Ecto neural progenitor cell (in vitro differentiated cells): ENCODE measurements around the gene POLL.
"Not testable (repeated sequence)": the region's sequence is repeated elsewhere in the genome, so short reads cannot be mapped to it uniquely, and the experiment has no call there.

Source experiments
- DNase-seq: peaks from one replicate; pipeline ENCODE4 v3.0.0-alpha.2; 2018; ENCODE audit warnings: low spot score

The POLL gene

DNA sequence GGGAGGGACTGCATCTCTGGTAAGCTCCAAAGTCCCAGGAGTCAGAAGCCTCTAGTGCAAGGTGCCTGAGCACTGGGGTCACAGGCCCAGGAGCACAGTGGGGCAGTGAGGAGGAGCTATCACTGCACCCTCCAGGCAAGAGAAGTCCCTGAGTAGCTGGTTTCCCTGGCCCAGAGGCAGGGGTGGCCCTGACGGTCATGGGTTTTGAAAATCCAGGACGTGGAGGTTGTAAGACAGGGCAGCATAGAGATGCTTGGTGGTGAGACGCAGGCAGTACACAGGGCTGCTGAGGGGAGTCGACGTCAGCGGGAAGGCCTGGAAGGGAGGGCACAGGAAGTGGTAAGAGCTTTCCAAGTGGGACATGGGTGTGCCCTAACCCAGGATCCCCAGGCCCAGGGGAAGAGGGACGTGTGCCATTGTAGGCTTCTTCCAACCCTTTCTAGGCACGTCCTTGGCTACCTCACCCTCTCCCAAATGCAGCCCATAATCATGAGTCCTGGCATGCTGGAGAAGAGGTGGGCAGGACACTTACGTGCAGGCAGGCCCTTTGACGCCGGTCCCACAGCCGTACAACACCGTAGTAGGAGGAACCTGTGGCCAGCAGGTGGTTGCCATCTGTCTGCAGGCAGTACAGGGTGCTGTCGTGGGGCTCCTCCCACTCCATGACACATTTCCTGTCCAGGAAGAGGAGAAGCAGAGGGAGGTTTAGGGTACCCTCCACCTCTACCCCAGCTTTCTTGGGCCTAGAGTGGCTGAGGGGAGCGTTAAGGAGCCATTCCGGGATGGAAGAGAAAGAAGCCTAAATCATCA lies 23.2 kb upstream of the POLL start:
- no peak for DNase-seq

DNA sequence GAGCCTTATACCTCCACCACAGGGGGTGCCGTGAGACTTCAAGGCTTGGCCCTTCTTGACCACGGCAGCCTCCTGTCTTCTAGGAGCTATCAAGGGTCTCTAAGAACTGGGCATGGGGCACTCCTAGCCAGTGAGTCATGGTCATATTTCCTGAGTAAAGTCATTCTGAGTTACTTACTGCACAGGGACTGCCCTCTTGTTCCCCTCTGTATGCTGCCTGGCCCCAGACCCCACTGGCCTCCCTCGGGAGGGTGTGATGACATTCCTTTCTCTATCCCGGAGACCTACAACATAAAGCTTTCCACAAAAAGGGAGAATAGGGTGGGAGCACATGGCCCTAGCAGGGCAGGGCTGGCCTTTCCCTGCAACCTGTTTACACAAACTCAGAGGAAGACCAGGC lies 21.4 kb upstream of the POLL start:
- DNase-seq = no peak

DNA sequence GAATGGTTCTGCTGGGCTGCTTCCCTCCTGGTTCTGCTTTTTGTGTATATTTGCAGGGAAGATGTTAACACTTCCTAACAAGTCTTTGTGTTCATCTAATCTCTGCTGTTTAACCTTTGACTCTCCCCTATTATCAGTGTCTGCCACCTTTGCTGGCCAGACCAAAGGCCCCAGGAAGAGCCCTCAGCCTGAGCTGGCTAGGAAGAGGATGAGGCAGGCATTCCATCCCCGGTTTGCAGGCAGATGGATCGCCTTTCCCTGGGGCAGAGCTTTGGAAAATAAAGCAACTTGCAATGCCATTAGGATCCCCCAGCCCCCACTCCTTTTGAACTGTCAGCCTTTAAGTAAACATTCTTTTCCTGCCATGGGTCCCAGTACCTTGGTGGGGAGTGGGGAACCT lies 19.1 kb upstream of the POLL start:
- peak; percentile 50 for DNase-seq

DNA sequence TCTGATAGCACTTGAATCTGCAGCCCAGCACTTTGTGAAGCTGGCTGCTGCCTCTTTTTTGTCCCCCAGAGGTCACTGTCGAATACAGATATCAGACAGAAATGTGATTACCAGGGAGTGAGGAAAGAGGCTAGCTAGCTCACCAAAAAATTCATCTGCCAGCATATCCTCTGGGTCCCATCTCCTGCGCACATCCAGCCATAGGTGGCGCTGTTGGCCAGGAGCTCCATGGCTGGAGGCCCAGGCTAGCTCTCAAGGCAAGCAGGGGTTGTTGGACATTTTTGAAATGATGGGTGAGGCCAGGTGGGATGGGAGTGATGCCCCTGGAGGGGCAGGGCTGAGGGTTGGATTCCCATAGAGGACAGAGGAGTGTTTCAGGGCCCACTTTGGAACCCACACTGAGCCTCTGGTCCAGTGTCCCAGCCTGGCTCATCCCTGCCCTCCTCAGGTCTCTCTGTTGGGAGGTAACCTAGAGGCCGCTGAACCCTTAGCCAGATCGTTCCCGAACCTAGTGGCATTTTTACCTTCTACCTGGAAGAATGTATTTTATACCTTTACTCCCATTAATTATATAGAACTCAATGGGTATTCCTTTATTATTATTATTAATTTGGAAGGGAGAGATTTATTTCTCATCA lies 14.8 kb upstream of the POLL start:
- DNase-seq = peak; percentile 90

DNA sequence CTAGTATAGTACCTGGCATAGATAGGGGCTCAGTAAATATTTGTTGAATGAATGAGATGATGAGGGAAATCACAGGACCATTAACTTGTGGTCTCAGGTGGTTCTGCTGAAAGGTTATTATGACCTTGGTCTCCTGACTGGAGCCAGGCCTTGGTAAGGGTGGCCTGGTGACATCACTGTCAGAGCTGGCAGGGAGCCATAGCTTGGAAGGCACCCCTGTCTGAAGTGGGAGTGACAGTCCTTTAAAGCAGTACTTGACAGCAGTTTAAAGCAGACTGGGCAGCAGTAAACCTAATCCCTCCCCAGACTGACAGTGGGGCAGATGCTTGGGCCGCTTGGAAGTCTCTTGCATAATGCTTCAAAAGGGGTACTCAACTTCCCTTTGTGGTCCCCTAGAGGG lies 13.5 kb upstream of the POLL start:
- DNase-seq = no peak

DNA sequence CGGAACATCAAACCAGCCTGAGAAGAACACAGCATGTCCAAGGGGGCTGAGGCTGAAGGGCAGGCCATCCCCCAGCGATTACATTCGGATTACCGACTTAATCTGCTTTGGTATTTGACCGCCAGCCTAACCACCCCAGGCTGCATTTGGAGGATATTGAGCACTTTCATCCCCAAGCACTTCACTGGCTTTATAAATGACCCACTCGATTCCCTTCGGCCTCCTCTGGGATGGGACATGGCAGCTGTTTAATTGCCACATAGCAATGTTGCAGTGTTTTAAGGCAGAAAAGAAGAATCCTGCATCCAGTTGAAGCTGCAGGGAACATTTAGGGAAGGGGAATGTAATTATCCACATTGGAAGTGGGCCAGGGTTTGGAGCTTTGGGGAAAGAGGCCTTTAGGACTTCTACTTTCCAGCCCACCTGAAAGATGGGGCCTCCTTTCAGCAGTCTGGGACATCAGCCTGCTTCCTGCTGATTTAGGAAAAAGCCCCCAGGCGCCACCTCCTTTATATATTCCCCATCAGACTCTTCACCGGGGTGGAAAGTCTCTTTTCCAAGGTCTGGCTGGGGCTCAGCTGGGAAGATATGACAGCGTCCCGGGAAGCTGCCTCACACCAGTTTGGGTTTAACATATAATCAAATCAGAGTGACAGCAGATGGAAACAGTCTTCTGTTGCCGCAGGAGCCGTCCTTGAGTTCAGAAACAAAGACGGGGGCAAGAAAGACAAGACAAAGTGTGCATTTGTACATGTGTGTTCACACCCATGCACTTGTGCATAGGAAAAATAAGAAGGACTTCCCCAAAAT lies 9.2 kb upstream of the POLL start:
- peak; percentile 73 for DNase-seq

DNA sequence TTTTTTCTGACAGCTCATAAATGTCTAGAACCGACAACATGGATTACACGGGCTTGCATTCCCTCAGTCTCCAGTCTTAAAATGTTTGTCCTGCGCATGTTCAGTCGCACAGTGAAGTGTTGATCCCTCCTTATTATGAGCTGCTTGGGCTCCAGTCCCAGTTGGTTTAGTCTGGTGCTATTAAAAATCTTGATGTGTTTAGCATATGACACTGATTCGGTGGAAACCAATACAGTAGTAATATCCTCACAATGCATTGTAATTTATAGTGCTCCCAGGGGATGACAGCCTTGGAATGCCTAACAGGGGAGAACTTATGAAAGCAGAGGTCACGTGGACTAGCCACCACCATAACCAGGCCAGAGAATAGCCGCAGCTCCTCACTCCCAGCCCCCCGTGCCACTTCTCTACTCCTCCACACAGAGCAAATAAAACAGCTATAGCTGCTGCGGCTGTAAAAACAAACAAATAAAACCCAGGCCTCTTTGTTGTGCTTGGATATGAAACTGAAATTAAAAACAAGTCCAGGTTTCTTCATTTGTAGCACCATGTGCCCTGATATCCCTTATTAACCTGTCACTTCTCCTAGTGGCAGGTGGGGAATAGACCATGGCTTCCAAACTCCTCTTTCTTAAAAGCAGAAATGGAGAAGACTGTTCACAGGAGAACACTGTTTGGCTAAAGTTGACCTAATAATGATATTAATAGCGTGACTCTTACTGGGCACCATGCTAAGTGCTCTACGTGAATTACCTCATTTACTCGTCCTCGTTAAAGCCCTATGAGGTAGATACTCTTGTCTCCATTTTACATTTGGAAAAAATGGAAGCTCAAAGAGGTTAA lies 7.8 kb upstream of the POLL start:
- DNase-seq = no peak

DNA sequence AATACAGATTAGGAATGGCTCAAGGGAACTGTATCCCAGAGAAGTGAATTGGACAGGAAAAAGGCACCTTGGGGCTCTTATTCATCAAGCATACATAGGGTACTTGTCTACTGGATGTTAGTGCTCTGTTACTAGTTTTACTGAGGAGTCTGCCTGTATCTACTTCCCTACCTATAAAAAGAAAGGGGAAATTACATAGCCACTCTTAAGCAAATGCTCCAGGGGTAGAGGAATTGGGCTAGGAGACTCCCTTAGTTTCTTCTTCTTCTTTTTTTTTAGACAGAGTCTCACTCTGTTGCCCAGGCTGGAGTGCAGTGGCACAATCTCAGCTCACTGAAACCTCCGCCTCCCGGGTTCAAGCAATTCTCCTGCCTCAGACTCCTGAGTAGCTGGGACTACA lies 5.3 kb upstream of the POLL start:
- not testable (repeated sequence) for DNase-seq

DNA sequence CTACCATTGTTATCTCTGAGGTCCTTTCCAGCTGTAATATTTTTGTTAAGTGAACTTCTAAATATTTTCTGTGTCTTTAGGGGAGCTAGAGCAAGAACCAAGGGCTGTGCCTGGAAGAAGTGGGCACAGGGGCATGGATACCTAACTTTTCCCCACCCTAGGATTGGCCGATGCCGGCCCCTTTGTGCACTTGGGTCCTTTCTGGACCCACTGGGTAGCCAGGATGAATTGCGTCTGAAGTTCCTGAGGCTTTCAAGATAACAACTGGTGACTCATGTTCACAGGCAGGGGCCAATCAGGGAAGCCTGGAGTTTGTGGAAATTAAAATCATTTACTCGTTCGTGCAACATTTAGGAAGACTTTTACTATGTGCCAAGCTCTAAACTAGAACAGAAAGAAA lies 822 bp upstream of the POLL start:
- DNase-seq = no peak

DNA sequence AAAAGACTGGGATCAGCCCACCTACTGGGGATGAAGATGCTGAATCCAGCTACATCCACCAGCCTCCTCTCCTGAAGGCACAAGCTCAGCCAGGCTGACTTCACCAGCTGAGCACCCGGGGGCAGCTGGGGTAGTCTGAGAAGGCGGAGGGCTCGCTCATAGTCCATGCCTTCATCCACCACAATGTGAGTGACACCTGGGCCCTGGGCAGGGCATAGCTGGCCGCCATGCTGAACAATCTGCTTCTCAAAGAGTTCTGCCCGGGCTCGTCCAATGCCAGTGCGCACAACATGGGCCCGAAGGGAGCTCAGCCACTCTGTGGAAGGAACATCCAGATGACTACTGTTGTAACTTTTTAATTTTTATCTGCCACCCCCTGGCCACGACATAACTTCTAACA lies 2.2 kb downstream of the POLL start:
- no peak for DNase-seq

DNA sequence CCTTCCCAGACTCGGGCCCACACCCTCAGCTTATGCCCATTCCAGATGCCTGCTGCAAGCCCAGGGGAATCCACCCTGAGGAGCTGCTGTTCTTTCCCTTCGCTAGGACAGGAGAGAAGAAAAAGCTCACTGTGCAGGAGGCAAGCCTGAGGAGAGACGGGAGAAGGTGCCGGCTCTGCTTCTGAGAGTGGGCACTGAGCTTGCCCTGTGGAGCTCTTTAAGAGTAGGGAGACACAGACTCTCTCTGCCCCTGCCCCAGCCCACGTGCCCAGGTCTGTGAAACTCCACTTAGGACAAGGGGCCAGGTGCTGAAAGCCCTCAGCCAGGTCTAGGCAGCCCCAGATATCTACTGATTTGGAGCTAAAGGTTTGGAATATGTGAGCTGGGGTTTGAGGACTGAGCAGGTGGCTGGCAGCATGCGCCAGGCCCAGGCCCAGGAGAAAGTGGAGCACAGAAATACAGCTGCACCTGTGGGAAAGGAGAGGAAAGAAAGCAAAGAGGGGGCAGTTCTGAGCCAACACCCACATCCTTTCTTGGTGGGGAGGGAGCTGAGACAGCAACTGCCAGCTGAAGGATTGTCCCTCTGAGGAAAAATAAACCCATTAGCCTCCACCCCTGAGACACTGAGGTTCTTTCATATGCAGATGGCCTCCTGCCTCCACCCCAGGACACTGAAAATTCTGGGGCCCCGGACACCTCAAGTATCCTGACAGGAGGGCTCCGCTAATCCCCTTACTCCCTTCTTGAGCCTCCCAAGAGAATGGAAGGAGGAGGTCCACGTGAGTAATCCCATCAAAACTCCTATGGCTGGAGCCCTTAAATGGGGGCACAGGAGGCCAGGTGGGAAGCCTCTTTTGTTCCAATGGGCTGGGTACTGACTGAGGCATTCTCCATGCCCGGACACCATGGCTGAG lies 7.3 kb downstream of the POLL start:
- no peak for DNase-seq

DNA sequence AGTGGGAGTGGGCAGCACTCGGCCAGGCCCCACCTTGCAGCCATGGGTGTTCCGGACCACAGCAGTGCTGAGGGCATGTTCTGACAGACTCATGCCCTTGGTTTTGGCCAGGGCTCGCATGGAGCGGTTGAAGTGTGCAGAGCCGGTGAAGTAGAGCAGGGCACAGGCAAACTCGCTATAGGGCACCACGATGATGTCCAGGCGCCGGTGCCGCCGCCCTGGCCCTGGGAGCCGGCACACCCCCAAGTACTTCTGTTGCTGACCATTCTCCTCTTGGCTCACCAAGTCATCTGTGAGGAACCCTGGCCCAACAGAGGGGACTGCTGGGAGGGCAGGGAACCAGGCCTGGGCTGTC lies 8.6 kb downstream of the POLL start:
- no peak for DNase-seq

DNA sequence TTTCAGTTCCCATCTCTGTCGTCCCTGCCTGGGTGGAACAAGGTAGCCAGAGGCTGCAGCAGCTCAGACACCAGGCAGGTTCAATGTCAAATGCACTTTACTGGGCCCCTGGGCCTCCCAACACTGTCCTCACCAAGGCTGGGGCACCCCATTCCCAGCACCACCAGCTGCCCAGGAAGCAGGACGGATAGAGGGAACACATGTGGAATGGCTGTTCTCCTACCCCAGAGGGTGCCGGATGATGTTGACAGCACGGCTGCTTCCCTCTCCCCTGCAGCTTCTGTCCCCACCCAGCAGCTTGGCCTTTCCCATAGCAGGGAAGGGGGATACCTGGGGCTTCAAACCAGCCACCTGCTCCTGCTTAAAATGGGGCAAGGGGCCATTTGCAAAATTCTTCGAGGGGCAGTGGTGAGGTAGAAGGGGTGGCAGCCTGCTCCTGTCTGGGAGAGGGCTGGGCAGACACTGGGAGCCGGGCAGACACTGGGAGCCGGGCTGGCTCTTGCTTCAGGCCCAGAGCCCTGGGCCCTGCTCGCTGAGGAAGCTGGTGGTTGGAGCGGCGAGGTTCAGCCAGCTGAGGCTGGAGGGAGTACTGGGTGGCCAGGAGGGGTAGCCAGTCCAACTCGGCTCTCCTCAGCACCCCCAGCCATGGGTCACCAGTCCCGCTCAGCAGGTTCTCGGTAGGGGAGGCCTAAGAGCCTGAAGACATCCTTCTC lies 9.1 kb downstream of the POLL start:
- DNase-seq = no peak

DNA sequence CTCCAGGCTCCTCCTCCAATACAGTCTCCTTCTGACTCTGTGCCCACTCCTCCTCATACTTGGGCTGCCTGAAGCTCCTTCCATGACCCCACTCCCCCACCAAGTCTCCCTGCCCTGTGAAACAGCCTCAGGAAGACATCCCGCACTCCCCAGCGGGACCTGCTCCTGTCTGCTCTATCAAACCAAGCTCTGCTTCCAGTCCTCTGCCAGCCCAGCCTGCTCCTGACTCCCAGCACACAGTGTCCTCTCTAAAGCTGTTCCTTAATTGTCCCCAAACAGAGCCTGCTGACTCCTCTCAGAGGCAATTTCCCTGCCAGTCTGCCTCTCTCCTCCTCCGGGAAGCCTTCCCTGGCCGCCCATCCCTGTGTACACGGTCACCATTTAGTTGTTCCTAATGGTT lies 9.9 kb downstream of the POLL start:
- DNase-seq = no peak

DNA sequence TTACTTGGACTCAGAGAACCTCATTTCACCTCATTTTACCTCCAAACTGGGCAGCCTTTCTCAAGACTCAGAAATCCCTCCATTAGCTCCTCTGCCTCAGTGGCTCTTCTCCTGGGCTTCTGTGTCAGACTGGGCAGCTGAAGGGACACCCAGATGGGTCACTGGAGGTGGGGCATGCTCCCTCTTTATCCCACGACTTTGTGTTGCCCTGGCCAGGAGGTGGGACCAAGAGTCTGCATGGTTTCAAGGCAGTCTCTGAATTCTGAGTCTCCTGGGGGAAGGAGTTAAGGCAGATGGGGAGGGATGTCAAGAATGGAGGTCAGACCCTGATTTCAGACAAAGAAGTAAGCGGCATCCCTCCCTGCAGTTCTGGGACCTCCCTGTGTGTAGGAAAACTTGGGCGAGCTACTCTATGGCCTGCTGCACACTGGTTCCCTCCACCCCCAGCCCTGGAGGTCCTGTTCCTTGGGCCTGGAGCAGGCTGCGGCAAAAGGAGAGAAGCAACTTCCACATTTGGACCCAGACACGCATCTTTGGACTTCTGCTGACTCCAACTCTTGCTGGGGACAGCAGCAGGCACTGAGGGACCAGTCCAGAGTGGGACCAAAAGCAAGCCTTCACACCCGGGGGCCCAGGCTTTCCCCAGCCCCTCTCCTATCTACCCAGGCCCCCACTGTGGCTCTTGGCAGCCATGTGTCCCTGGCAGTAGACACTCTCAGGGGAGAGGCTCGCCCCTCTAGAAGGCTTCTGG lies 10.8 kb downstream of the POLL start:
- DNase-seq = no peak

DNA sequence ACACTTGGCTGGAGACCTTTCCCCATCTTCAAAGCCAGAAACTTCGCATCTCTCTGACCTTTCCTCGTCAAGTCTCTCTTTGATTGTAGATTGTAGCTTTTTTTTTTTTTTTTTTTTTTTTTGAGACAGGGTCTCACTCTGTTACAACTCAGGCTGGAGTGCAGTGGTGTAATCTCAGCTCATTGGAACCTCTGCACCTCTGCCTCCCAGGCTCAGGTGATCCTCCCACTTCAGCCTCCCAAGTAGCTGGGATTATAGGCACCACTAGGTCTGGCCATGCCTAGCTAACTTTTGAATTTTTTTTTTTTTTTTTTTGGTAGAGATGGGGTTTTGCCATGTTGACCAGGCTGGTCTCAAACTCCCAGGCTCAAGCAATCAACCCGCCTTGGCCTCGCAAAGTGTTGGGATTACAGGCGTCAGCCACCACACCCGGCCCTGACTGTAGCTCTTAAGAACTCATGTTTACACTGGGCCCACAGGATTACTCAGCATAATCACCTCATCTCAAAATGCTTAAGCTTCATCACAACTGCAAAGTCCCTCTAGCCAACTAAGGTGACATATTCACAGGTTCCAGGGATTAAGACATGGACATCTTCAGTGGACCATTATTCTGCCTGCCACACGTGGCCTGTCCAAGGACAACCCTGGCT lies 11.7 kb downstream of the POLL start:
- DNase-seq = no peak

DNA sequence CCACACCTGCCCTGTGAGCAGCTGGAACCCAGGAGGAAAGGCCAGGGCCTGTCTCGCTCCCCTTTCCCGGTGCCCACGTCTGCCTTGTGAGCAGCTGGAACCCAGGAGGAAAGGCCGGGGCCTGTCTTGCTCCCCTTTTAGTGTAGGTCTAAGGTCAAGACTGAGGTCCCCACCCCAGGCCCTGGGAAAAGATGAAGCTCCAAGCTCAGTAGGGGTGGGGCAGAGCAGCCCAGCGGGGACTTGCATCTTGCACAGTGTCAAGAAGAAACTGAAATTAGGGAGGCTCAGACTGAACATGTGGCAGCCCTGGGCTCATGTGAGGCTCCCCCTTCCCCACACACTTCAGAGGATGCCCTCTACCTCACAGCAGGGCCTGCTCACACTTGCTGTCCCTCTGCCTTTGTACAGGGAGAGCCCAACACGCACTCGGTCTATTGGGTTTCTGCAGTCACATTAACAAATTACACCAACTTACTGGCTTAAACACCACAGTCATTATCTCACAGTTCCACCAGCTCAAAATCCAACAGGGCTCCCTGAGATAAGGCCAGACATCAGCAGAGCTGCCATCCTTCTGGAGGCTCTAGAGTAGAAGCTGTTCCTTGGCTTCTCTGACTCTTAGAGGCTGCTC lies 12.4 kb downstream of the POLL start:
- DNase-seq = no peak

DNA sequence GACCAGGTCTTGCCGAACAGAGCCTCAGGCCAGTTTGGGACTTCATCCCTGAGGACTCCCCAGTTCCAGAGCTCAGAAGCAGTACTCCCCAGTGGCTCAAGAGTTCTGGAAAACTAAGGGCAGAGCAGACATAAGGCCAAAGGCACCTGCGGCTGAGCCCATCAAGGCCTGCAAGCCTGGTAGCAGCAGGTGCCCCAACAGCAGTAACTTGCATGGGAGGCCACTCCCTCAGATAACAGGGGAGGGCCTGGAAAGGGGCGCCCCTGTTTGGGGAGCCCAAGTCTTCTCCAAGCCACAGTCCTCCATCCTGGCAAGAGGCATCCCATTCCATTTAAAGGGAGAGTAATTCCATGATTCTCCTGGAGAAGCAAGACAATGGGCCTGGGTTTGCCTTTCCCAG lies 13.0 kb downstream of the POLL start:
- DNase-seq = no peak
